ENCODE measurements around the gene PRR16.
A peak's percentile ranks its signal among the peaks of the same experiment; 100 is the strongest.

Gene PRR16

GRCh38 chr5:120640778-120641177 is 176.7 kb downstream of the PRR16 start:
- no peak for DNase-seq (ENCODE audit: low read depth)
- no peak overlapping the region for H3K4me3 ChIP-seq (ENCODE audit: low read depth, low read length)
- TF ChIP-seq POLR2A (IDR thresholded peaks at IDR 0.05; ENCODE audit: extremely low read depth, insufficient read length), result no peak
- TF ChIP-seq CTCF (IDR thresholded peaks at IDR 0.05; ENCODE audit: low read depth, low read length), result no peak
- no peak for TF ChIP-seq MYC (IDR thresholded peaks at IDR 0.05; ENCODE audit: low read depth, low read length)
- TF ChIP-seq MAX (IDR thresholded peaks at IDR 0.05; ENCODE audit: low read depth, low read length), result no peak

- DNase-seq (ENCODE audit: low read depth), result no peak
- no peak overlapping the region for H3K4me3 ChIP-seq (ENCODE audit: low read depth, low read length)
- TF ChIP-seq POLR2A (IDR thresholded peaks at IDR 0.05; ENCODE audit: extremely low read depth, insufficient read length), result no peak
These were observed 180.4 kb downstream of the PRR16 start for GRCh38 chr5:120644516-120644915.

GRCh38 chr5:120655828-120656435 is 191.8 kb downstream of the PRR16 start:
- peak; percentile 26 for DNase-seq (ENCODE audit: low read depth)
- no peak for TF ChIP-seq POLR2A (IDR thresholded peaks at IDR 0.05; ENCODE audit: extremely low read depth, insufficient read length)
- TF ChIP-seq MAX (IDR thresholded peaks at IDR 0.05; ENCODE audit: low read depth, low read length), result no peak
- peak; percentile 33 for TF ChIP-seq CTCF (IDR thresholded peaks at IDR 0.05; ENCODE audit: low read depth, low read length)
- TF ChIP-seq MYC (IDR thresholded peaks at IDR 0.05; ENCODE audit: low read depth, low read length), result no peak
- no peak overlapping the region for H3K4me3 ChIP-seq (ENCODE audit: low read depth, low read length)

- TF ChIP-seq MYC (IDR thresholded peaks at IDR 0.05; ENCODE audit: low read depth, low read length) (no peak), CTCF (IDR thresholded peaks at IDR 0.05; ENCODE audit: low read depth, low read length) (no peak), POLR2A (IDR thresholded peaks at IDR 0.05; ENCODE audit: extremely low read depth, insufficient read length) (no peak), MAX (IDR thresholded peaks at IDR 0.05; ENCODE audit: low read depth, low read length) (no peak)
These were observed 193.0 kb downstream of the PRR16 start for GRCh38 chr5:120657104-120657503.

GRCh38 chr5:120677481-120677880 is 213.4 kb downstream of the PRR16 start:
- TF ChIP-seq POLR2A (IDR thresholded peaks at IDR 0.05; ENCODE audit: extremely low read depth, insufficient read length) (no peak), MYC (IDR thresholded peaks at IDR 0.05; ENCODE audit: low read depth, low read length) (no peak), MAX (IDR thresholded peaks at IDR 0.05; ENCODE audit: low read depth, low read length) (no peak), CTCF (IDR thresholded peaks at IDR 0.05; ENCODE audit: low read depth, low read length) (no peak)
- H3K4me3 ChIP-seq (ENCODE audit: low read depth, low read length), result no peak overlapping the region
- no peak for DNase-seq (ENCODE audit: low read depth)

More at GRCh38 chr5:120657104-120657503, 193.0 kb downstream of the PRR16 start:
- no peak overlapping the region for H3K4me3 ChIP-seq (ENCODE audit: low read depth, low read length)
- DNase-seq (ENCODE audit: low read depth), result no peak

- no peak overlapping the region for H3K4me3 ChIP-seq (ENCODE audit: low read depth, low read length)
- TF ChIP-seq POLR2A (IDR thresholded peaks at IDR 0.05; ENCODE audit: extremely low read depth, insufficient read length) (no peak), MAX (IDR thresholded peaks at IDR 0.05; ENCODE audit: low read depth, low read length) (no peak), CTCF (IDR thresholded peaks at IDR 0.05; ENCODE audit: low read depth, low read length) (no peak), MYC (IDR thresholded peaks at IDR 0.05; ENCODE audit: low read depth, low read length) (no peak)
- DNase-seq (ENCODE audit: low read depth), result no peak
These were observed 214.2 kb downstream of the PRR16 start for GRCh38 chr5:120678279-120678678.
